C4-2B (cell line): Measurements from ENCODE around the gene CRMP1.

Experiments used
- CTCF ChIP-seq: fragments of 450-650 bp; conservative IDR thresholded peaks from 2 replicates; pipeline ENCODE4 v1.5.1; 2017; ENCODE audit warnings: mild to moderate bottlenecking
- ZFX ChIP-seq: fragments of 450-650 bp; IDR thresholded peaks from 2 replicates; pipeline ENCODE4 v1.6.1; 2017

- TF ChIP-seq CTCF (no peak), ZFX (no peak)
These were observed 20.6 kb upstream of the CRMP1 start for GRCh38 chr4:5913454-5913853.
